Astrocyte of the cerebellum (primary cell): Measurements from ENCODE around the gene ZNF100.
"Not testable (repeated sequence)": the region's sequence is repeated elsewhere in the genome, so short reads cannot be mapped to it uniquely, and the experiment has no call there.

Experiments used
- DNase-seq: peaks from one replicate; pipeline ENCODE4 v3.0.0-alpha.2; 2011; ENCODE audit warnings: low read depth
- H3K4me3 ChIP-seq: 2 replicates; pipeline ENCODE4 v1.5.1; 2011; ENCODE audit warnings: mild to moderate bottlenecking, low read depth, low read length, moderate library complexity
- in situ Hi-C: cut with HindIII; loops from 2 replicates; pipeline ENCODE4 v1.10.0; 2017; ENCODE audit warnings: low sequenced_read_pairs
- TF ChIP-seq, protein P1 (sequence below): IDR thresholded peaks from 2 replicates; pipeline ENCODE4 v1.5.1; 2012; ENCODE audit warnings: low read length, low read depth, moderate library complexity, mild to moderate bottlenecking; ENCODE audit errors: missing control alignments

Gene ZNF100

DNA sequence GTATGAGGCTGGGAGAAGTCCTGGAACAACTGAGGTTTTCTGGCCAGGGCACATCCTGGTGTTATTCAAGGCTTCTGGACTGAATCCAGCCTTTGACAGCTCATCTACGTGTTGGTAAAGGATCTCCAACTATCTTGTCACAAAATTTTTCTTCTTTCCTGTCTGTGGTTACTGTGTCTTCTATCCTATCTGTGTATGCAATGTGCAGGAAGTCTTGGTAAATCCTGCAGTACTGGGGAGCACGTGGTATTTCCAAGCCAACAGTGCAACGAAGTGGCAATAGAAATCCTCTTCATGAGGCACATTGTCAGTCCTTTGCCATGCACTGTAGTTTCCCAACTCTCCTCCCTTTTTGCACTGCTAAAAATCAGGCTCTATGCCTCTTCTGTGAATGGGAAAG lies 86.7 kb downstream of the ZNF100 start:
- H3K4me3 ChIP-seq = no peak overlapping the region
- in situ Hi-C loops = no loop called here
- TF ChIP-seq, protein P1, sequence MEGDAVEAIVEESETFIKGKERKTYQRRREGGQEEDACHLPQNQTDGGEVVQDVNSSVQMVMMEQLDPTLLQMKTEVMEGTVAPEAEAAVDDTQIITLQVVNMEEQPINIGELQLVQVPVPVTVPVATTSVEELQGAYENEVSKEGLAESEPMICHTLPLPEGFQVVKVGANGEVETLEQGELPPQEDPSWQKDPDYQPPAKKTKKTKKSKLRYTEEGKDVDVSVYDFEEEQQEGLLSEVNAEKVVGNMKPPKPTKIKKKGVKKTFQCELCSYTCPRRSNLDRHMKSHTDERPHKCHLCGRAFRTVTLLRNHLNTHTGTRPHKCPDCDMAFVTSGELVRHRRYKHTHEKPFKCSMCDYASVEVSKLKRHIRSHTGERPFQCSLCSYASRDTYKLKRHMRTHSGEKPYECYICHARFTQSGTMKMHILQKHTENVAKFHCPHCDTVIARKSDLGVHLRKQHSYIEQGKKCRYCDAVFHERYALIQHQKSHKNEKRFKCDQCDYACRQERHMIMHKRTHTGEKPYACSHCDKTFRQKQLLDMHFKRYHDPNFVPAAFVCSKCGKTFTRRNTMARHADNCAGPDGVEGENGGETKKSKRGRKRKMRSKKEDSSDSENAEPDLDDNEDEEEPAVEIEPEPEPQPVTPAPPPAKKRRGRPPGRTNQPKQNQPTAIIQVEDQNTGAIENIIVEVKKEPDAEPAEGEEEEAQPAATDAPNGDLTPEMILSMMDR = no peak
- no peak for DNase-seq

DNA sequence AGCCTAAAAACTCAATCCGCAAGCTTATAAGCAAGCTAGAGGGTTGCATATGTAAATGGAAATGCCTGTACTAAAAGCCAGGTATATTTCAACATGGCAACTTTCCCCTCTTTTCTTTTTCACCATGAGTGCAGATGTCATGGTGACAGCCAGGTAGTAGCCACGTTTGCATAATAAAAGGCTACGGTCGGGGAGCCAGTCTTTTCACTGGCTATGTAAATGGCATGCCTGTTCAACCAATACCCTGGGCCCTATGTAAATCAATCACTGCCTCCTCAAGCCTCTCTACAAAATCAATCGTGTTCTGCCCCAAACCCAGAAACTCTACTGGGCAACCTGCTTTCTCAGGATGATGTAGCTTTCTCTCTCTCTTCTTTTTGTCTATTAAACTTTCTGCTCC lies 87.4 kb downstream of the ZNF100 start:
- TF ChIP-seq, protein P1 = no peak
- in situ Hi-C loops = no loop called here
- no peak overlapping the region for H3K4me3 ChIP-seq
- DNase-seq = no peak

DNA sequence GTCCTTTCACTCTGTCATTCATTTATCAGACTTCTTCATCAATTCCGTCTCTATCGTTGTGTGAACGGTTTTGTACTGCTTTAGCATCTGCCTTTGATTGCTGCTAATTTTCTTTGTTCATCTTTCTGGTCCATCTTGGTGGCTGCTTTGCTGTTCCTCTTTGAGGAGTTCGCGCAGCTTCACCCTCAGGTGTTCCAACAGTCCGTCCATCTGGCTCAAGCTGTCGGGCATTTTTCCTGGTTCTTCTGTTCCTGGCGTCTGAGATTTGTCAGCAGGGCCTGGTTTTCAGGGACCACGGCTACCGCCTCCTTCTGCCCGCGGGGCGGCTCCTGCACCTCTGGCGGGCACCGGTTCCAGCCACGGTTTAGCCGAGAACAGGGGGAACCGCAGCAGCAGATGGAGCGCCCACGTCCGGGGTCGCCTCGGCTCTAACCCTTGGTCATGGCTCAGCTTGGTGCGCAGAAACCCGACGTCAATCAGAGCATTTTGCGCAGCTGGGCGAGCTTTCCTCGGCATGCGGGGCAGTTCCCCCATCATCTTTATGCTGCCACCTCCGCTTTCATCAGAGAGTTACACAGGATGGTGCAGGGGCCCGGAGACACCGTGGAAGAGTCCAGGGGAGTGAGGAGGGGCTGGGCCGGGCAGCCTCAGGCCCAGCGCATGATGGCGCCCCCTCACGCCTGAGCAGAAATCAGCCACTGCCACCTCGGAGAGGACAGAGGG lies 89.5 kb downstream of the ZNF100 start:
- no peak for DNase-seq
- in situ Hi-C loops = no loop called here
- H3K4me3 ChIP-seq = no peak overlapping the region
- TF ChIP-seq, protein P1 = no peak

DNA sequence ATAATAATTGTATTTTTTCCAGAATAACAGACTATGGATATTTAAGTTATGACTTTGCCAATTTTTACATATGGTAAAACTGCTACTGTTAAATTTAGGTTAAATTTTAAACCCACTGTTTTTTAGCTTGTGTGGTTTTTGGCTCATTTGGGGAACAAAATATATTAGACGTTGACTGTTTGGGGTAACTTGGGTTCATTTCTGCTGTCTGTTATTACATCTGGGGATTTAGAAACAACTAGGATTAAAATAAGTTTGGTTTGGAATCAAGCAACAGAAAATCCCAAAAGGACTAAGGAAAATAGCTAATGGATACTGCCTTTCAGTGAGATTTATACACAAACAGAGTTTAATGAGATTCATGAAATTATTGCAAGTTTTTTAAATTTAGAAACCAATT lies 92.9 kb downstream of the ZNF100 start:
- TF ChIP-seq, protein P1 = no peak
- in situ Hi-C loops = no loop called here
- no peak for DNase-seq
- H3K4me3 ChIP-seq = no peak overlapping the region

DNA sequence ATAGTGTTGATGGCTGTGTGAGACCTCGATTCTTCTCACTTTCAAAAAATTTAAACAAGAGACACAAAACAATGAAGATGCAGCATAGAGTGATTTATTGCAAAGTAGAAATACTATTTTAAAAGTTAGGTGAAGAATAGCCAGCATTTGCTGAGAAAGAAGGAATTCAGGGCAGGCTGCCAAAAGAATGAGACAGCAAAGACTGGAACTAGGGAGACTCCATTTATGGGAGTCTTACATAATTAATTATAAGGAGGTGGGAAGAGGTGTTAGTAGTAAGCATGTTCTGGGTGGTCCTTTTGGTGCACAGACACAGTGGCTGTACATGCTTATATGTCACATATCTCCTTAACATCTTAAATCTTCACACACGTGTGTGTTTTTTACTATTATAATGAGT lies 93.9 kb downstream of the ZNF100 start:
- in situ Hi-C loops, H3K4me3 ChIP-seq, DNase-seq: not testable (repeated sequence)
